ENCODE data around the gene KDELR3. TPM values are rescaled to one million over a fixed set of nuclear protein-coding genes. Genes with fewer than 3 reads are reported as not detected.
"Not testable (repeated sequence)": the region's sequence is repeated elsewhere in the genome, so short reads cannot be mapped to it uniquely, and the experiment has no call there.

The KDELR3 gene
- total RNA-seq, 2 donors from 2014 or later = 0.26 to 0.92 TPM

DNA sequence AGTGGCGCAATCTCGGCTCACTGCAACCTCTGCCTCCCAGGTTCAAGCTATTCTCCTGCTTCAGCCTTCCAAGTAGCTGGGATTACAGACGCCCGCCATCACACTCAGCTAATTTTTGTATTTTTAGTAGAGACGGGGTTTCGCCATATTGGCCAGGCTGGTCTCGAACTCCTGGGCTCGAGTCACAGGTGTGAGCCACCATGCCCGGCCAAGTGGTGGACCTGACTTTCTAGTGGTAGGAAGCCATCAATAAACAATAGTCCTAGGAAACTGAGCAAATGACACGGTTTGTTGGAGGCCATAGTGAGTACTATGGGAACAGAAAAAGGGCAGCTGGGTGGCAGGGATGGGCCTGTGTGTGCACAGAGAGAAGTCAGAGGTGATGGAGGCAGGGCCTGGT lies 2.3 kb downstream of the KDELR3 start:
- H3K9me3 Mint-ChIP-seq; H3K4me1 Mint-ChIP-seq (ENCODE audit: low read depth in 2 of 2); H3K27ac Mint-ChIP-seq; ATAC-seq; H3K4me3 Mint-ChIP-seq; H3K27me3 Mint-ChIP-seq; DNase-seq (ENCODE audit: low spot score); H3K36me3 Mint-ChIP-seq: not testable (repeated sequence)

- no peaks in the 10 kb centered on the region for H3K36me3 Mint-ChIP-seq
- peaks cover 0 to 7% of the 10 kb centered on the region in 2 donors for H3K4me1 Mint-ChIP-seq (ENCODE audit: low read depth in 2 of 2)
- H3K9me3 Mint-ChIP-seq = no peaks in the 10 kb centered on the region
- H3K27ac Mint-ChIP-seq = no peak overlapping the region
- no peak overlapping the region for H3K4me3 Mint-ChIP-seq
- no peak for ATAC-seq
- DNase-seq (ENCODE audit: low spot score) = no peak
- no peaks in the 10 kb centered on the region for H3K27me3 Mint-ChIP-seq
These were observed 3.3 kb downstream of the KDELR3 start for GRCh38 chr22:38471237-38471636.

- ATAC-seq (peak; percentile 8 to 16), DNase-seq (ENCODE audit: low spot score) (no peak)
- no peak overlapping the region for H3K27ac Mint-ChIP-seq
- H3K4me3 Mint-ChIP-seq = no peak overlapping the region
- no peaks in the 10 kb centered on the region for H3K4me1 Mint-ChIP-seq (ENCODE audit: low read depth in 2 of 2)
- H3K9me3 Mint-ChIP-seq = no peaks in the 10 kb centered on the region
- no peaks in the 10 kb centered on the region for H3K36me3 Mint-ChIP-seq
- no peaks in the 10 kb centered on the region for H3K27me3 Mint-ChIP-seq
These were observed 6.2 kb downstream of the KDELR3 start for GRCh38 chr22:38474003-38474607.

- Mint-ChIP-seq H3K4me1 (ENCODE audit: low read depth in 2 of 2) (peaks cover under 1 to 7% of the 10 kb centered on the region in 2 donors), H3K4me3 (no peak overlapping the region), H3K27ac (peak overlapping the region; percentile 8 to 73), H3K27me3 (no peaks in the 10 kb centered on the region), H3K36me3 (peaks cover 18% of the 10 kb centered on the region), H3K9me3 (no peaks in the 10 kb centered on the region)
- no peak for DNase-seq (ENCODE audit: low spot score)
- ATAC-seq = no peak
These were observed 9.7 kb downstream of the KDELR3 start for GRCh38 chr22:38477585-38477984.

DNA sequence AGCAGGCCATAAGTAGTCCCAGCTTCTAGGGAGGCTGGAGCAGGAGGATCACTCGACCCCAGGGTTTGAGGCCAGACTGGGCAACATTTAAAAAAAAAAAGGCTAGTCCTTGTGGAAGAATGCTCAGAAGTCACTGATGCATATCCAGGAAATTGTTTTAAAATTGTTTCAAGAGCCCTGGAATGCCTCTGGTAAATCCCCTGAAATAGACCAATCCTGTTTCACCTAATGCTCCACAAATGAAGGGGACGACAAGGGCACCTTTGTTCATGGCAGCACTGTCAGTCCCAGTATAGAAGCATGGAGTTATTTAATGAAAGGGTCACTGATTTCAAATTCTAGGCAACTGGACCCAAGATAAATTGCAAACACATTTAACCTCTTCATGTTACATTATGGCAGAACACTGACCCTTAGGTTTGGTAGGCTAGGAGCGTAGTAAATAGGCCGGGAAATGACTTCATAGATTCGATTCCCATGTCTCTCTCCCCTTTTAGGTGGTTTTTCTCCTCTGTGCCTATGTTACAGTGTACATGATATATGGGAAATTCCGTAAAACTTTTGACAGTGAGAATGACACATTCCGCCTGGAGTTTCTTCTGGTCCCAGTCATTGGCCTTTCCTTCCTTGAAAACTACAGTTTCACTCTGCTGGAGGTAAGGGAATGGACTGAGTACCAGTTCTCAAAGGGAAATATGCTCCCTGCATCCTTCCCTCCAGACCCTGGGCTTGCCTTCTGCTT lies 11.4 kb downstream of the KDELR3 start:
- ATAC-seq (no peak), DNase-seq (ENCODE audit: low spot score) (no peak)
- H3K4me3 Mint-ChIP-seq = no peak overlapping the region
- H3K27me3 Mint-ChIP-seq = no peaks in the 10 kb centered on the region
- peak overlapping the region in 1 of 2 donors; percentile 56 for H3K27ac Mint-ChIP-seq
- peaks cover 34% of the 10 kb centered on the region for H3K36me3 Mint-ChIP-seq
- no peaks in the 10 kb centered on the region for H3K9me3 Mint-ChIP-seq
- H3K4me1 Mint-ChIP-seq (ENCODE audit: low read depth in 2 of 2) = peaks cover 4 to 8% of the 10 kb centered on the region in 2 donors

GRCh38 chr22:38481162-38481870 lies 13.4 kb downstream of the KDELR3 start:
- DNase-seq (ENCODE audit: low spot score) (no peak), ATAC-seq (peak in 1 of 2 donors; percentile 13)
- H3K27ac Mint-ChIP-seq = peak overlapping the region in 1 of 2 donors; percentile 54
- H3K36me3 Mint-ChIP-seq = peaks cover 42% of the 10 kb centered on the region
- H3K4me3 Mint-ChIP-seq = no peak overlapping the region
- H3K27me3 Mint-ChIP-seq = no peaks in the 10 kb centered on the region
- no peaks in the 10 kb centered on the region for H3K9me3 Mint-ChIP-seq
- peaks cover 4 to 11% of the 10 kb centered on the region in 2 donors for H3K4me1 Mint-ChIP-seq (ENCODE audit: low read depth in 2 of 2)

DNA sequence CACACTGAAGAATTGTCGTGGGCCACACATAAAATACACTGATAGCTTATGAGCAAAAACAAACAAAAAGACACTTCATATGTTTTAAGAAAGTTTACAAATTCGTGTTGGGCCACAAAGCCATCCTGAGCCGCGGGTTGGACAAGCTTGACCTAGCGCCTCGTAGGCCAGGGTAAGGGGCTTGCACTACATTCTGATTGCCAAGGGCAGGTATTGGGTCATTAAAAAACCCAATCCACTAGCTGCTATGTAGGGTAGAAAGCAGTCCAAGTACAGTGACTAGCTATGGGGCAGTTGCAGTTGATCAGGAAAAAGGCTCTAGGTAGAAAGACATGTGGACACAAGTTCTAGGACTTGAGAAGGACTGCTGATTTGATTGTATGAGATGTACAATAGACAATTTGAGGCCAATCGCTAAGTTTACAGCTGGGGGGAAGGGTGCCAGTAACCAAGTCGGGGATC lies 14.0 kb downstream of the KDELR3 start:
- Mint-ChIP-seq H3K27ac (peak overlapping the region; percentile 7 to 54), H3K9me3 (no peaks in the 10 kb centered on the region), H3K27me3 (no peaks in the 10 kb centered on the region), H3K4me1 (ENCODE audit: low read depth in 2 of 2) (peaks cover 4 to 11% of the 10 kb centered on the region in 2 donors), H3K36me3 (peaks cover 45% of the 10 kb centered on the region), H3K4me3 (no peak overlapping the region)
- ATAC-seq (no peak), DNase-seq (ENCODE audit: low spot score) (no peak)

DNA sequence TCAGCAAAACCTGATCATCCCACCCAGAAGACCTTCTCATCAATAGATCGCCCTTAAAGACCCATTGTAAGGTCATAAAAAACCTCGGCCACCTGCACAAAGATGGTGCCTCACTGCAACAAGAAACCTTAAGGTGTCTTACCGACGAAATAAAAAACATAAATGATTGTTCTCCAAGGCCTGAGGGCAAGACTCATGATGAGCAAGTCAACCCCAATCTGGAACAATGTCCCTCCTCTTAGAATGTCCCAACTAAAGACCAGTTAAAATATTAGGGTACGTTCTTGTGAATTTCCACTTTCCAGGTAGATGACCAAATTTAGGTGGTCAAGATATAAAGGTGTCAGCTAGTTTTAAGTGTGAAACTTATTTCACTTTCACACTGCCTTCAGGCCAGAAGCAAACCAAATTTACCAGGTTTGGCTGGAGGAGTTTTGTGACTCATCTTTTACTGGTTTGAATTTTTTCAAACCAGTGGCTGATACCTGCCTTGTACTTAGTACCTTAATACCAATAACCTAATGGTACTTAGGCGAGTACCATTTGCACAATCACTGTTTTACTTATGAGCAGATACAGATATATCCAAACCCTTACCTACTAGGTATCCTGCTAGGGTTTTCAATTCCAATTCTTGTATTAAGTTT lies 14.9 kb downstream of the KDELR3 start:
- no peak overlapping the region for H3K4me3 Mint-ChIP-seq
- H3K4me1 Mint-ChIP-seq (ENCODE audit: low read depth in 2 of 2) = peaks cover 4 to 12% of the 10 kb centered on the region in 2 donors
- no peak for ATAC-seq
- no peak for DNase-seq (ENCODE audit: low spot score)
- no peaks in the 10 kb centered on the region for H3K27me3 Mint-ChIP-seq
- H3K9me3 Mint-ChIP-seq = no peaks in the 10 kb centered on the region
- H3K27ac Mint-ChIP-seq = peak overlapping the region; percentile 7 to 54
- peaks cover 47% of the 10 kb centered on the region for H3K36me3 Mint-ChIP-seq

DNA sequence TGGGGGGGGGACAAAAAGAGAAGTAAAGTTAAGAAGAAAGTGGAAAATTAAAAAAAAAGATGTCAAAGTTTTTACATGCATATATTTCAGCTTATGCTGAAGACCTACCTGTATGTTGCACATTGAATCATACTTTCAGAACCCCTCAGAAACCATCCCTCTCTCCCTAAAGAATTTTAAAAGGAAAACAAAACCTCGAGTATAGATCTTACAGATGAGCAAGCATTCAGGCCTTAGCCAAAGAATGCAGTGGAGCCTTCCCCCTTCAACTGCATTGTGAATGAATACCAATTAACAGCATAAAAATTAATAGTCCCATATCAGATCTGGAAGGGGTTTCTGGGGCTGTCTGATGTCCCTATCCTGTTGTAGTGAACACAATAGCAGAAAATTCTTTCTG lies 16.3 kb downstream of the KDELR3 start:
- no peak for ATAC-seq
- Mint-ChIP-seq H3K27ac (peak overlapping the region in 1 of 2 donors; percentile 16), H3K9me3 (no peaks in the 10 kb centered on the region), H3K27me3 (no peaks in the 10 kb centered on the region), H3K4me3 (no peak overlapping the region), H3K36me3 (peaks cover 59% of the 10 kb centered on the region), H3K4me1 (ENCODE audit: low read depth in 2 of 2) (peaks cover 4 to 18% of the 10 kb centered on the region in 2 donors)
- no peak for DNase-seq (ENCODE audit: low spot score)

DNA sequence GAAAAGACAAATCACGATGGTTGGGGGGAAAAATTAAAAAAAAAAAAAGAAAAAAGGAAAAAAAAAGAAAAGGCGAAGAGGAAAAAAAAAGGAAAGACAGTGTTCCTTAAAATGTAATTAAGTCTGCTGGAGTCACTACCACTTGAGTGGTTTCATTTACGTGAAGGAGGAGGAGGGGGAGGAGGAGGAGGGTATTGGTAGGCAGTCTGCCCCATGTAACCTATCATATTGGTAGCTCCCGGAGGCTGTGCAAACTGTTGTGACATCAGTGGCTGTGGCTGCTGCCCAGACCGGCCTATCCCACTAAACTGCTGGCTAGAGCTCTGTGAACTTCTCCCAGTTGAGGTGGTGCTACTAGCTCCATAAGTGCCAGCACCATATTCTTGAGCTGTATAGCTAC lies 17.9 kb downstream of the KDELR3 start:
- H3K27me3 Mint-ChIP-seq = no peaks in the 10 kb centered on the region
- no peaks in the 10 kb centered on the region for H3K9me3 Mint-ChIP-seq
- peaks cover 15 to 29% of the 10 kb centered on the region in 2 donors for H3K4me1 Mint-ChIP-seq (ENCODE audit: low read depth in 2 of 2)
- ATAC-seq (peak in 1 of 2 donors; percentile 46), DNase-seq (ENCODE audit: low spot score) (no peak)
- H3K4me3 Mint-ChIP-seq = no peak overlapping the region
- H3K36me3 Mint-ChIP-seq = peaks cover 70% of the 10 kb centered on the region
- H3K27ac Mint-ChIP-seq = no peak overlapping the region

GRCh38 chr22:38487946-38488345 lies 20.1 kb downstream of the KDELR3 start:
- no peak overlapping the region for H3K4me3 Mint-ChIP-seq
- DNase-seq (ENCODE audit: low spot score) (no peak), ATAC-seq (no peak)
- H3K4me1 Mint-ChIP-seq (ENCODE audit: low read depth in 2 of 2) = peaks cover 12 to 22% of the 10 kb centered on the region in 2 donors
- no peaks in the 10 kb centered on the region for H3K27me3 Mint-ChIP-seq
- no peaks in the 10 kb centered on the region for H3K9me3 Mint-ChIP-seq
- peak overlapping the region in 1 of 2 donors; percentile 33 for H3K27ac Mint-ChIP-seq
- peaks cover 50% of the 10 kb centered on the region for H3K36me3 Mint-ChIP-seq

- peaks cover 22 to 23% of the 10 kb centered on the region in 2 donors for H3K4me1 Mint-ChIP-seq (ENCODE audit: low read depth in 2 of 2)
- H3K27ac Mint-ChIP-seq = peak overlapping the region in 1 of 2 donors; percentile 93
- H3K4me3 Mint-ChIP-seq = no peak overlapping the region
- H3K9me3 Mint-ChIP-seq = no peaks in the 10 kb centered on the region
- DNase-seq (ENCODE audit: low spot score) (no peak), ATAC-seq (no peak)
- no peaks in the 10 kb centered on the region for H3K27me3 Mint-ChIP-seq
- peaks cover 47% of the 10 kb centered on the region for H3K36me3 Mint-ChIP-seq
These were observed 21.2 kb downstream of the KDELR3 start for GRCh38 chr22:38489142-38489541.

DNA sequence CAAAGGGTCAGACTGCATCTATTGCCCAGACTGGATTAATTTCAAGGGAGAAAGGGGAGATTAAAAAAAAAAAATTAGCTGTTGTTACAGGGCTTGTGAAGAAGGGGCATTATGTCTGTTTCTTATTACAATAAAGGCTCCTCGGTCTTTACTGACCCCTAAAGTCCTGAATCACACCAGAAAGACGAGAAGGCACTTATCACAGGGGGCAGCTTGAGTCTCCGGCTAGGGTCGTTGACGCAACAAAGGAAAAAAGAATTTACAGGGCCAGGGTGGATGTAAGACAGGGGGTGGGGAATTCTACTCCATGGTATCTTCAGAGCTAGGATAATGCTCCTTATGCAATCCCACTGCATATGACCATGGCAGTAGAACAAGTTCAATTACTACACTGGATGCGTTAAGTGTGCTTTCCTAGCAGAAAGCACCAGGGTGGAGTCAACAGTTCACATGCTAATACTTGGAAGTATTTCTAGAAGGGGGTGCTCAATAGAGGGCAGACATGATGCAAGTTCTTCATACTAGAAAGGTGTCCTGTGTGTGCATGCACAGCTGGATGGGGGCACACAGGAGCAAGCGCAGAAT lies 21.8 kb downstream of the KDELR3 start:
- no peaks in the 10 kb centered on the region for H3K27me3 Mint-ChIP-seq
- peaks cover 48% of the 10 kb centered on the region for H3K36me3 Mint-ChIP-seq
- H3K9me3 Mint-ChIP-seq = no peaks in the 10 kb centered on the region
- H3K4me1 Mint-ChIP-seq (ENCODE audit: low read depth in 2 of 2) = peaks cover 24 to 28% of the 10 kb centered on the region in 2 donors
- no peak for ATAC-seq
- no peak for DNase-seq (ENCODE audit: low spot score)
- peak overlapping the region; percentile 67 to 93 for H3K27ac Mint-ChIP-seq
- no peak overlapping the region for H3K4me3 Mint-ChIP-seq
